ENCODE results near the gene FHIP2A.
"Not testable (repeated sequence)": the region's sequence is repeated elsewhere in the genome, so short reads cannot be mapped to it uniquely, and the experiment has no call there.

The FHIP2A gene

DNA sequence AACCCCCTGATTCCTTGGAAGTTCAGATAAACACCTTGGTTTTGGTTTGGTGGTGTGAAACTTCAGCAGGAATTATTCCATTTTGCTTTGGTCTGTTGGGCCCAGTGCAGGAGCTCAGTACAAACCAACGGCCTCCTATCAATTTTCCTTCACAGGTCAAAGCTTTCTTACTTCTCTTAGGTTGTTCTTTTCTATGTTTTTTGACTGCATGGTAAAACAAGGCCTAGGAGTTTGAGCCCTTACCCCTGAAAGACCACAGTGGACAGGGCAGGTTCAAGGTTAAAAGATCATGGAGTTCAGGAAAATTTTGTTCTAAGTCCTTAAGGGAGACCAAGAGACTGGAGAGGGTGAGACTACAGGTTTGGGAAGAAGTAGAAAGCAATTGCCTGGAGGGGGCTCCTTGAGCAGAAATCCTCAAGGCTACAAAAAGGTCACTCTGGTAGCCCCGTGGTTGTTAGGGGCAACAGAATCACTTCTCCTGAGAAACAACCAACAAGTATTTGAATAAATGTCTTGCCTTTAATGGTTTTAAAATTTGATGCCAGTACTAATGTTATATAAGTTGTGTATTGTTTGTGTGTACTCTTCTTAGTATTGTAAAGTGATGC lies 40.9 kb upstream of the FHIP2A start:
- DNase-seq (ENCODE audit: low spot score) = no peak
- in situ Hi-C loops (cut with MboI; ENCODE audit: low sequenced_read_pairs, unreplicated experiment) = no loop called here
- TF ChIP-seq, protein P1, sequence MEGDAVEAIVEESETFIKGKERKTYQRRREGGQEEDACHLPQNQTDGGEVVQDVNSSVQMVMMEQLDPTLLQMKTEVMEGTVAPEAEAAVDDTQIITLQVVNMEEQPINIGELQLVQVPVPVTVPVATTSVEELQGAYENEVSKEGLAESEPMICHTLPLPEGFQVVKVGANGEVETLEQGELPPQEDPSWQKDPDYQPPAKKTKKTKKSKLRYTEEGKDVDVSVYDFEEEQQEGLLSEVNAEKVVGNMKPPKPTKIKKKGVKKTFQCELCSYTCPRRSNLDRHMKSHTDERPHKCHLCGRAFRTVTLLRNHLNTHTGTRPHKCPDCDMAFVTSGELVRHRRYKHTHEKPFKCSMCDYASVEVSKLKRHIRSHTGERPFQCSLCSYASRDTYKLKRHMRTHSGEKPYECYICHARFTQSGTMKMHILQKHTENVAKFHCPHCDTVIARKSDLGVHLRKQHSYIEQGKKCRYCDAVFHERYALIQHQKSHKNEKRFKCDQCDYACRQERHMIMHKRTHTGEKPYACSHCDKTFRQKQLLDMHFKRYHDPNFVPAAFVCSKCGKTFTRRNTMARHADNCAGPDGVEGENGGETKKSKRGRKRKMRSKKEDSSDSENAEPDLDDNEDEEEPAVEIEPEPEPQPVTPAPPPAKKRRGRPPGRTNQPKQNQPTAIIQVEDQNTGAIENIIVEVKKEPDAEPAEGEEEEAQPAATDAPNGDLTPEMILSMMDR (IDR thresholded peaks at IDR 0.05; ENCODE audit: borderline replicate concordance, control extremely low read depth, extremely low read depth, insufficient read depth, missing control alignments) = no peak

DNA sequence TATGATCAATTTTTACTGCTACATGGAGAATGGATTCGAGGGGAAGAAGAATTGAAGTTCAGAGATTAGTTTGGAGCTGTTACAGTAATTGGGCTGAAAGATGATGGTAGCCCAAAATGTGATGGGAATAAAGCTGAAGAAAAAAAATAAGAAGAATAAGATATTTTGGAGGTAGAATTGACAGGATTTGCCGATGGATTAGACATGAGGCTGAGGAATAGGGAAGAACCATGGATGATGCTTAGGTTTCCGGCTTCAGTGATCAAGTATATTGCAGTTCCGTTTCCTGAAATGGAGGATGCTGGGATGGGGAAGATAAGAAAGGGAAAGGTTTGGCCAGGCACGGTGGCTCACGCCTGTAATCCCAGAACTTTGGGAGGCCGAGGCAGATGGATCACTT lies 38.9 kb upstream of the FHIP2A start:
- in situ Hi-C loops (cut with MboI; ENCODE audit: low sequenced_read_pairs, unreplicated experiment) = no loop called here
- DNase-seq (ENCODE audit: low spot score) = no peak
- TF ChIP-seq, protein P1 (IDR thresholded peaks at IDR 0.05; ENCODE audit: borderline replicate concordance, control extremely low read depth, extremely low read depth, insufficient read depth, missing control alignments) = no peak

DNA sequence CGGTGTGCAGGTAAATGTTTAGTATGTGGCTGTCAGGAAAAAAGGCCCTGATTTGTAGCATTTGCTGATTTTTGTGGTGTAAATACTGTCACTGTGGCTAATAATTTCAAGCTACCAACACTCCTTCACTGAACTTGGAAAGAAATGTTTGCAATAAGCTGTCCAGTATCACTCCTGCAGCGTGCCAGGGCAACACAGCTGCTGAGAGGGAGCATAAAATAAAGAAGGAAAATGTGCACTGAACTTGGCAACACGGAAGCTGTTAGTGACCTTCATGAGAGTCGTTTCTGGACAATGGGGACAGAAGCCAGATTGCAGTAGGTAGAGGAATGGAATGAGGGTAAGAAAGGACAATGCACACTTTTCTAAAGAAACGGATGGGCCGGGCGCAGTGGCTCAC lies 37.9 kb upstream of the FHIP2A start:
- in situ Hi-C loops (cut with MboI; ENCODE audit: low sequenced_read_pairs, unreplicated experiment) = no loop called here
- DNase-seq (ENCODE audit: low spot score) = no peak
- TF ChIP-seq, protein P1 (IDR thresholded peaks at IDR 0.05; ENCODE audit: borderline replicate concordance, control extremely low read depth, extremely low read depth, insufficient read depth, missing control alignments) = no peak

DNA sequence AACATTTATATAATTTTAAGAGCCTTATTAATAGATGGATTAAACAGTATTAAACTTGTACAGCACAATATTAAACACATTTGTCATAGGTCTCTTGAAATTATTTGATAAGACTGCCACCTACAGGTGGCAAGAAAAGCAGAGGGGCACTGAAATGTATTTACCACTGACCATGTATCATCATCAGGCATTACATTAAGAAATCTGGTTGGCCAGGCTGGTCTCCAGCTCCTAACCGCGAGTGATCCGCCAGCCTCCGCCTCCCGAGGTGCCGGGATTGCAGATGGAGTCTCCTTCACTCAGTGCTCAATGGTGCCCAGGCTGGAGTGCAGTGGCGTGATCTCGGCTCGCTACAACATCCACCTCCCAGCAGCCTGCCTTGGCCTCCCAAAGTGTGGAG lies 35.1 kb upstream of the FHIP2A start:
- TF ChIP-seq, protein P1 (IDR thresholded peaks at IDR 0.05; ENCODE audit: borderline replicate concordance, control extremely low read depth, extremely low read depth, insufficient read depth, missing control alignments) = peak; percentile 35
- DNase-seq (ENCODE audit: low spot score) = peak; percentile 60
- in situ Hi-C loops (cut with MboI; ENCODE audit: low sequenced_read_pairs, unreplicated experiment) = not testable (repeated sequence)

DNA sequence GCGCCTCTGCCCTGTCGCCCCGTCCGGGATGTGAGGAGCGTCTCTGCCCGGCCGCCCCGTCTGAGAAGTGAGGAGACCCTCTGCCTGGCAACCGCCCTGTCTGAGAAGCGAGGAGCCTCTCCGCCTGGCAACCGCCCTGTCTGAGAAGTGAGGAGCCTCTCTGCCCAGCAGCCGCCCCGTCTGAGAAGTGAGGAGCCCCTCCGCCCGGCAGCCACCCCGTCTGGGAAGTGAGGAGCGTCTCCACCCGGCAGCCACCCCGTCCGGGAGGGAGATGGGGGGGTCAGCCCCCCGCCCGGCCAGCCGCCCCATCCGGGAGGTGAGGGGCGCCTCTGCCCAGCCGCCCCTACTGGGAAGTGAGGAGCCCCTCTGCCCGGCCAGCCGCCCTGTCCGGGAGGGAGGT lies 34.4 kb upstream of the FHIP2A start:
- in situ Hi-C loops (cut with MboI; ENCODE audit: low sequenced_read_pairs, unreplicated experiment); DNase-seq (ENCODE audit: low spot score): not testable (repeated sequence)

DNA sequence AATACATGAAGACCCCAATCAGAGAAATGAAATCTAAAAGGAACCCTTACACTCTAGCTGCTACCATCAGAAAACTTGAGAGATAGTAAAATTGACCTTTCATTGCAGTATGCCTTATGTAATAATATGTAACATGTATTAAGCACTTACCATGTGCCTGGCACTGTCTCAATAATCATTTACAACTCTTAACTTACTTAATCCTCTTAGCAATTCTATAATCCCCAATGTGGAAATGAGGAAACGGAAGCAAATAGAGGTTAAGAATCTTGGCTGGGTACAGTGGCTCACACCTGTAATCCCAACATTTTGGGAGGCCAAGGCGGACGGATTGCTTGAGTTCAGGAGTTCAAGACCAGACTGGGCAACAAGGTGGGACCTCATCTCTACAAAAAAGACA lies 29.8 kb upstream of the FHIP2A start:
- TF ChIP-seq, protein P1 (IDR thresholded peaks at IDR 0.05; ENCODE audit: borderline replicate concordance, control extremely low read depth, extremely low read depth, insufficient read depth, missing control alignments) = no peak
- no peak for DNase-seq (ENCODE audit: low spot score)
- in situ Hi-C loops (cut with MboI; ENCODE audit: low sequenced_read_pairs, unreplicated experiment) = no loop called here

DNA sequence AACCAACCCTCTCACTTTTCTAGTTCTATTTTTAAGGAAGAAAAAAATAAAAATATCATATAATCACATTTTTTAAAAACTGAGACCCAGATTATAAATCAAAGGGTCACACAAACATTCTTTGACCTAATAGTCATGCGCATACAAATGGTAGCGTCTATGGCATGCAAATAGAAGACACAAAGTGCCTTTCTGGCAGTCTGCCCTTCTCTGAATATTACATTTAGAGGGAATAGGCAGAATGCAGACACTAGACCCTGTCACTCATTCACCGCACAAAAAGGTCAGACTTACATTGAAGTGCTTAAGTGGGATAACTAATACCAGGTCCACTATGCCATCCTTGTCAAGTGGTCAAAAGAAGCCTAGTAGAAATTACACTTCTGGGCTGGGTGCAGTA lies 26.5 kb upstream of the FHIP2A start:
- DNase-seq (ENCODE audit: low spot score) = no peak
- TF ChIP-seq, protein P1 (IDR thresholded peaks at IDR 0.05; ENCODE audit: borderline replicate concordance, control extremely low read depth, extremely low read depth, insufficient read depth, missing control alignments) = no peak
- in situ Hi-C loops (cut with MboI; ENCODE audit: low sequenced_read_pairs, unreplicated experiment) = no loop called here
